Measurements from ENCODE around the gene OSGIN1.

Gene OSGIN1

DNA sequence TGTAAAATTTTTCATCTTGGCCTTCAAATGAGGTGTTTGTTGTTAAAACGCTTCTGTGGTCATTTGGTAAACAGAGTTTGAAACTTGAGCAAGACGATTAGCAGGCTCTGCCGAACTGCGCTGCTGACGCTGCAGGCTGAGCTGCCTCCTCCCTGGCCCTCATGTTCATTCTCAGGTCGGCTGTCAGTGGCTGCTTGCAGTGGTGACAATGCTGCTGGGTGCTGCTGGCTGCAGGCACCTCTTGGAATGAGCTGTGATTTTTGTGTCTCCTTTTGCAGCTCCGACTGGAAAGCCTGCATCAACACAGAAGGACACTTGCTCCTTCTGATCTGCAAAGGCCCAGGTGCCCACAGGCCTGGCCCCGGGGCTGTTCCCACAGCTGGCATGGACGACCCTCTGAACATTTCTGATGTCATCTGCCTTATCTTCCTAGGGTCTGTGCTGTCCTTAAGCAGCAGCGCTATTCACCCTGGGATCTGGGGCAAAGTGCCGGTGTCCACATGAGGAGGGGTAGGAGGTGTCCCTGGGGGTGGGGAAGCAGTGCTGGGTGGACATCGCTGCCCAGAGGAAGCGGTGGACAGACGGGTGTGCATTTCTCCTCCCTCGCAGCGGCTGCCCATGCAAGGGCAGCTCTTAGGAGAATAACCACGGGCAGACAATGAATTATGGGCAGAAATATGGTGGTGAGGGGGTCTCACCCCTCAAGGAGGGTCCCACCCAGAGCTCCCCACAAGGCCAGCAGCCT is 23.1 kb upstream of the OSGIN1 start:
- no peak for DNase-seq (ENCODE audit: insufficient read length)
- TF ChIP-seq POLR2AphosphoS5 (IDR thresholded peaks at IDR 0.05; ENCODE audit: low read depth, low read length): no peak
- TF ChIP-seq POLR2A (IDR thresholded peaks at IDR 0.05; ENCODE audit: low read depth, low read length): no peak
- no peak for TF ChIP-seq TAF1 (IDR thresholded peaks at IDR 0.05; ENCODE audit: borderline replicate concordance, low read depth, low read length)
- FAIRE-seq: no peak

DNA sequence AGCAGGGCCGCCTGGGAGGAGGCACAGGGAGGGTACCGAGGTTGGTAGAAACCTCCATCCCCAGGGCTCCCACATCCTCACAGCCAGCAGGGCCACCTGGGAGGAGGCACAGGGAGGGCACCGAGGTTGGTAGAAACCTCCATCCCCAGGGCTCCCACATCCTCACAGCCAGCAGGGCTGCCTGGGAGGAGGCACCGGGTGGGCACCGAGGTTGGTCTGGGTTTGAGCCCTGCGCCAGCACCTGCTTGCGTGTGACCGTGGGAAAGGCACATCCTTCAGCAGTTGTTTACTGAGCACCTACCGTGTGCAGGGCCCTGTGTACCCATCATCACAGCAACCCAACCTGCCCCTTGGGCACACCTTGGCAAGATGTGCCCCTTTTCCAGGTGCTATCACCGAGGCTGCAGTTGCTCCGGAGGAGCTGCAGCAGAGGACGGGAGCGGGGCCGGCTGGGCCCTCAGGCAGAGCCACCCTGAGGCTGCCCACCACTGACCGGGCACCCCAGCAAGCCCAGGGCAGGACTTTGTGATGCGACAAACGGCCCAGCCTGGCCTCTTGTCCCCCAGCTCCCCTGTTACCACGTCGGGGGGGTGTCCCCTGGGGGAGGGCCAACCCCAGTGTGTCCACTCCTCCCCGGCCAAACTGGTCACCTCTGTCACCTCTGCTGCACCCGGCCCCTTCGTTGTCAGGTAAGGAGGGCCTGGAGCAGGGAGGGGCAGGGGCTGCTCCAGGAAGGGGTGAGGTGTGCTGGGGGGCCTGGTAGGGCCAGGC is 22.1 kb upstream of the OSGIN1 start:
- TF ChIP-seq POLR2A (IDR thresholded peaks at IDR 0.05; ENCODE audit: low read depth, low read length) (no peak), POLR2AphosphoS5 (IDR thresholded peaks at IDR 0.05; ENCODE audit: low read depth, low read length) (no peak), TAF1 (IDR thresholded peaks at IDR 0.05; ENCODE audit: borderline replicate concordance, low read depth, low read length) (no peak)
- DNase-seq (ENCODE audit: insufficient read length): no peak
- FAIRE-seq: no peak

DNA sequence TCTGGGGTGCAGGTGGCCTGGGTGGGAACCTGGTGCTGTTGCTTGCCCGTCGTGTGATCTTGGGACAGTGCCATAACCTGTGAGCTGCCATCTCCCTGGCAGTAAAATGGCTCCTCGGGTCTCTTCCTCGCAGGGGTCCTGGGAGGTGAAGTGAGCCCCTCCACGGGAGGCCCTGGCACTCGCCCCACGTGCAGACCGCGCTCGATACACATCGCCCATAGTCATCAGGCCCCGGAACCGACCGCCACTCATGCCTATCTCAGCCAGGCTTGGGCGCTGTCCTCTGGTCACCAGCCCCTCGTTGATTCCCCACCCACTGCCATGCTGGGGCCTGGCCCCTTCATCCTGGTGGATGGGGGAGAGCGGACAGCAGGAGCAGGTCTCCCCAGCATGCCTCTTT is 21.5 kb upstream of the OSGIN1 start:
- FAIRE-seq (no peak), DNase-seq (ENCODE audit: insufficient read length) (no peak)
- TF ChIP-seq POLR2AphosphoS5 (IDR thresholded peaks at IDR 0.05; ENCODE audit: low read depth, low read length) (no peak), TAF1 (IDR thresholded peaks at IDR 0.05; ENCODE audit: borderline replicate concordance, low read depth, low read length) (no peak), POLR2A (IDR thresholded peaks at IDR 0.05; ENCODE audit: low read depth, low read length) (no peak)

GRCh38 chr16:83932304-83932703 is 20.7 kb upstream of the OSGIN1 start:
- TF ChIP-seq TAF1 (IDR thresholded peaks at IDR 0.05; ENCODE audit: borderline replicate concordance, low read depth, low read length) (no peak), POLR2AphosphoS5 (IDR thresholded peaks at IDR 0.05; ENCODE audit: low read depth, low read length) (no peak), POLR2A (IDR thresholded peaks at IDR 0.05; ENCODE audit: low read depth, low read length) (no peak)
- FAIRE-seq (no peak), DNase-seq (ENCODE audit: insufficient read length) (no peak)

DNA sequence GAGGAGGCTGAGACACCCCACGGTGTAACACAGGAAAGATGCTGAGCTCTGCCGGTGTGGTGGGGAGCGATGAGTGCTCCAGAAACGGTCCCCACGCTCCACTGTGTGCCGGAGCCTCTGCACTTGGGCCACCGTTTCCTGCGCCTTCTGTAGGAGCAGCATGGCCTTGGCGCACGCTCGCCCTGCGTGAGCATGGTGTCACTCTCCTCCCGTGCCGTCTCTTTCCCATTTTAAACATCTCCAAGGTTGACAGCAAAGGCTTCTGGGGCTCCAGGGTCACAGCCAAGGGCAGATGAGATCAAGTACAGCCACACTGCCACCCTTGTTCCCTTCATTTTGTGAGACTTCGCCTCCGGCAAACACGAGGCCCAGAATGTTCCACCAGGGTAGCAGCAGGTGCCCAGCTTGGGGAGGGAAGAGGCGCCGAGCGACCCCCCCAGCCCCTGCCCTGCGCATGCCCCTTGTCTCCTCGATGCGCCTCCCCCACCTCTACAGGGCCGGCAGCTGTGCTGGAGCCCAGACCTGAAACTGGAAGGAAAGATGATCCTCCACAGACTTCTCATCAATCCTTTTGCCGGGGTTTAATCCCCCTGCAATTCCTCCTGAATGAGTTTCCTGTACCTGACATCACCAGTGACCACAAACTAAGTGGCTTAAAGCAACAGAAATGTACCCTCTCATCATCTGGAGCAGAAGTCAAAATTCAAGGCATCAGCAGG is 19.9 kb upstream of the OSGIN1 start:
- no peak for FAIRE-seq
- TF ChIP-seq POLR2A (IDR thresholded peaks at IDR 0.05; ENCODE audit: low read depth, low read length): no peak
- TF ChIP-seq TAF1 (IDR thresholded peaks at IDR 0.05; ENCODE audit: borderline replicate concordance, low read depth, low read length): no peak
- TF ChIP-seq POLR2AphosphoS5 (IDR thresholded peaks at IDR 0.05; ENCODE audit: low read depth, low read length): no peak
- no peak for DNase-seq (ENCODE audit: insufficient read length)

- DNase-seq (ENCODE audit: insufficient read length) (no peak), FAIRE-seq (no peak)
- TF ChIP-seq POLR2A (IDR thresholded peaks at IDR 0.05; ENCODE audit: low read depth, low read length) (no peak), POLR2AphosphoS5 (IDR thresholded peaks at IDR 0.05; ENCODE audit: low read depth, low read length) (no peak), TAF1 (IDR thresholded peaks at IDR 0.05; ENCODE audit: borderline replicate concordance, low read depth, low read length) (no peak)
Observed at GRCh38 chr16:83933885-83934683, 19.0 kb upstream of the OSGIN1 start.

GRCh38 chr16:83934684-83934977 is 18.4 kb upstream of the OSGIN1 start:
- no peak for FAIRE-seq

GRCh38 chr16:83935005-83935857 is 17.8 kb upstream of the OSGIN1 start:
- FAIRE-seq (no peak), DNase-seq (ENCODE audit: insufficient read length) (no peak)
- TF ChIP-seq POLR2A (IDR thresholded peaks at IDR 0.05; ENCODE audit: low read depth, low read length): no peak
- no peak for TF ChIP-seq TAF1 (IDR thresholded peaks at IDR 0.05; ENCODE audit: borderline replicate concordance, low read depth, low read length)
- no peak for TF ChIP-seq POLR2AphosphoS5 (IDR thresholded peaks at IDR 0.05; ENCODE audit: low read depth, low read length)

More at GRCh38 chr16:83934684-83934977, 18.4 kb upstream of the OSGIN1 start:
- TF ChIP-seq POLR2AphosphoS5 (IDR thresholded peaks at IDR 0.05; ENCODE audit: low read depth, low read length) (no peak), POLR2A (IDR thresholded peaks at IDR 0.05; ENCODE audit: low read depth, low read length) (no peak), TAF1 (IDR thresholded peaks at IDR 0.05; ENCODE audit: borderline replicate concordance, low read depth, low read length) (no peak)
- no peak for DNase-seq (ENCODE audit: insufficient read length)

DNA sequence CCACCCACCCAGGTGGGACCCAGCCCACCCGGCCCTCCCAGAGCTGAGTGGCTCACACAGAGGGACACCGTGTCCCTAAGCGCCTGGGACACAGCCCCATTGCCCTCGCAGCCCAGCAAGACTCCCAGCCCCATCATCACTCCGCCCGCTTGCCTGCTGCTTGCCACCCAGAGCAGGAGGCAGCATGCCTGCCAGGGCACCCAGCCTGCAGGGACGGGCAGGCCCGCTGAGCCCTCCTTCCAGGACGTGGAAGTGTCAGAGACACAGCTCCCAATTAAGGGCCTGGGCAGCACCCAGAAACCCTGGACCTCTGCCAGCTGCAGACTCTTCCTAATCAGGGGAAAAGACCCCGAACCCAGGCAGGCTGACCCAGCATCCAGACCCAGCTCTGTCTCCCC is 17.2 kb upstream of the OSGIN1 start:
- TF ChIP-seq POLR2A (IDR thresholded peaks at IDR 0.05; ENCODE audit: low read depth, low read length): no peak
- DNase-seq (ENCODE audit: insufficient read length): no peak
- no peak for FAIRE-seq

- DNase-seq (ENCODE audit: insufficient read length): no peak
- FAIRE-seq: no peak
- TF ChIP-seq POLR2AphosphoS5 (IDR thresholded peaks at IDR 0.05; ENCODE audit: low read depth, low read length) (no peak), POLR2A (IDR thresholded peaks at IDR 0.05; ENCODE audit: low read depth, low read length) (no peak), TAF1 (IDR thresholded peaks at IDR 0.05; ENCODE audit: borderline replicate concordance, low read depth, low read length) (no peak)
Observed at GRCh38 chr16:83936581-83937165, 16.4 kb upstream of the OSGIN1 start.
